ENCODE data around the gene RASL12.
"Not testable (repeated sequence)": the region's sequence is repeated elsewhere in the genome, so short reads cannot be mapped to it uniquely, and the experiment has no call there.

The RASL12 gene

GRCh38 chr15:65028338-65028737 is 39.5 kb downstream of the RASL12 start:
- no peak for DNase-seq (ENCODE audit: low spot score)

- DNase-seq (ENCODE audit: low spot score) = no peak
Observed at GRCh38 chr15:65027593-65027992, 40.2 kb downstream of the RASL12 start.

- DNase-seq (ENCODE audit: low spot score) = no peak
Observed at GRCh38 chr15:65026756-65027155, 41.0 kb downstream of the RASL12 start.

GRCh38 chr15:65021488-65021887 is 46.3 kb downstream of the RASL12 start:
- DNase-seq (ENCODE audit: low spot score) = no peak

GRCh38 chr15:65020419-65020818 is 47.4 kb downstream of the RASL12 start:
- no peak for DNase-seq (ENCODE audit: low spot score)

GRCh38 chr15:65011198-65011597 is 56.6 kb downstream of the RASL12 start:
- not testable (repeated sequence) for DNase-seq (ENCODE audit: low spot score)

GRCh38 chr15:65008983-65009382 is 58.8 kb downstream of the RASL12 start:
- DNase-seq (ENCODE audit: low spot score) = no peak

GRCh38 chr15:65006876-65007275 is 60.9 kb downstream of the RASL12 start:
- DNase-seq (ENCODE audit: low spot score) = no peak

GRCh38 chr15:65004993-65005392 is 62.8 kb downstream of the RASL12 start:
- no peak for DNase-seq (ENCODE audit: low spot score)

All from CD4-positive, alpha-beta T cell treated with Interleukin-6 at 100 ng/mL for 8 hours (primary cell).